ENCODE data around the gene DCAF10.
"Not testable (repeated sequence)": the region's sequence is repeated elsewhere in the genome, so short reads cannot be mapped to it uniquely, and the experiment has no call there.

The DCAF10 gene

GRCh38 chr9:37870081-37870798 lies 69.6 kb downstream of the DCAF10 start:
- DNase-seq (ENCODE audit: low read depth), result no peak

- DNase-seq (ENCODE audit: low read depth), result no peak
These were observed 70.2 kb downstream of the DCAF10 start for GRCh38 chr9:37870799-37871176.

GRCh38 chr9:37873955-37874354 lies 73.4 kb downstream of the DCAF10 start:
- DNase-seq (ENCODE audit: low read depth), result no peak

- DNase-seq (ENCODE audit: low read depth), result no peak
These were observed 75.8 kb downstream of the DCAF10 start for GRCh38 chr9:37876376-37876775.

GRCh38 chr9:37880916-37881479 lies 80.4 kb downstream of the DCAF10 start:
- no peak for DNase-seq (ENCODE audit: low read depth)

- not testable (repeated sequence) for DNase-seq (ENCODE audit: low read depth)
These were observed 87.5 kb downstream of the DCAF10 start for GRCh38 chr9:37887977-37888583.

GRCh38 chr9:37889536-37889935 lies 88.9 kb downstream of the DCAF10 start:
- no peak for DNase-seq (ENCODE audit: low read depth)

GRCh38 chr9:37891042-37891441 lies 90.4 kb downstream of the DCAF10 start:
- not testable (repeated sequence) for DNase-seq (ENCODE audit: low read depth)

GRCh38 chr9:37892063-37892462 lies 91.5 kb downstream of the DCAF10 start:
- no peak for DNase-seq (ENCODE audit: low read depth)

GRCh38 chr9:37897665-37898064 lies 97.1 kb downstream of the DCAF10 start:
- no peak for DNase-seq (ENCODE audit: low read depth)

- no peak for DNase-seq (ENCODE audit: low read depth)
These were observed 98.4 kb downstream of the DCAF10 start for GRCh38 chr9:37899041-37899440.

- no peak for DNase-seq (ENCODE audit: low read depth)
These were observed 101.5 kb downstream of the DCAF10 start for GRCh38 chr9:37902131-37902530.

GRCh38 chr9:37902796-37903646 lies 102.4 kb downstream of the DCAF10 start:
- DNase-seq (ENCODE audit: low read depth), result no peak

GRCh38 chr9:37903647-37904444 lies 103.2 kb downstream of the DCAF10 start, which contains the start of gene SLC25A51:
Gene SLC25A51, minus strand, starts transcription at chr9:37904127. Its CDS starts 15,577 bp downstream, at chr9:37888550.
- peak; percentile 82 for DNase-seq (ENCODE audit: low read depth)

GRCh38 chr9:37904445-37905130 lies 104.0 kb downstream of the DCAF10 start:
- DNase-seq (ENCODE audit: low read depth), result no peak

GRCh38 chr9:37905131-37905505 lies 104.5 kb downstream of the DCAF10 start:
- DNase-seq (ENCODE audit: low read depth), result no peak

GRCh38 chr9:37905776-37906175 lies 105.2 kb downstream of the DCAF10 start:
- no peak for DNase-seq (ENCODE audit: low read depth)

GRCh38 chr9:37906312-37907239 lies 106.0 kb downstream of the DCAF10 start:
- DNase-seq (ENCODE audit: low read depth), result no peak

- DNase-seq (ENCODE audit: low read depth), result no peak
These were observed 107.7 kb downstream of the DCAF10 start for GRCh38 chr9:37908283-37908682.

- peak; percentile 34 for DNase-seq (ENCODE audit: low read depth)
These were observed 108.1 kb downstream of the DCAF10 start for GRCh38 chr9:37908698-37909186.
